Endothelial cell of umbilical vein (primary cell): ENCODE measurements around the gene SLC6A6. TPM values are rescaled to one million over a fixed set of nuclear protein-coding genes. Genes with fewer than 3 reads are reported as not detected.

ENCODE experiments used
- BruUV-seq: library from RNA; stranded (reverse); fragments of 400-500 nt; replicated peaks from 2 replicates; lab custom pipeline; 2021; lab: Mats Ljungman, UMichigan
- CTCF ChIA-PET: fragments of 300-600, 350-600 bp; sonication (Branson Sonifier 250); formaldehyde crosslinking; loops from one replicate; lab custom pipeline; 2021; ENCODE audit warnings: antibody characterized with exemption, inconsistent platforms; lab: Charles Lee
- POLR2A ChIA-PET: fragments of 300-600, 350-600 bp; sonication (Branson Sonifier 250); formaldehyde crosslinking; loops from one replicate; lab custom pipeline; 2021; ENCODE audit warnings: antibody characterized with exemption, inconsistent platforms; lab: Charles Lee
- DNase-seq: peaks from one replicate; pipeline ENCODE4 v3.0.0-alpha.2; 2011; ENCODE audit warnings: low read depth, low spot score
- FAIRE-seq: peaks from 2 replicates; lab custom pipeline; 2011; peaks lifted over from hg19 to GRCh38; lab: Jason Lieb, UNC
- H2AFZ ChIP-seq: 2 replicates; pipeline ENCODE4 v1.6.0; 2012; ENCODE audit warnings: low read depth, low read length, control low read depth, inconsistent platforms
- H3K27ac ChIP-seq: 2 replicates; pipeline ENCODE4 v1.5.1; 2011; ENCODE audit warnings: low read depth, mild to moderate bottlenecking, control low read depth, low read length, moderate library complexity; ENCODE audit not compliant: insufficient read depth
- H3K27me3 ChIP-seq, 2 experiments: 2 replicates each; pipeline versions ENCODE4 v1.6.0 to v1.6.1; 2011; ENCODE audit warnings: low read length in 2 of 2, mixed read lengths in 1 of 2; ENCODE audit not compliant: control insufficient read depth in 2 of 2, insufficient read depth in 2 of 2
- H3K36me3 ChIP-seq, 2 experiments: 2 replicates in 1 of 2; 3 replicates in 1 of 2; pipeline ENCODE4 v1.5.1; 2011; ENCODE audit warnings: low read length in 2 of 2, mild to moderate bottlenecking in 1 of 2, moderate library complexity in 1 of 2; ENCODE audit not compliant: control insufficient read depth in 2 of 2, insufficient read depth in 2 of 2; ENCODE audit errors: extremely low read depth in 1 of 2
- H3K4me1 ChIP-seq: 3 replicates; pipeline ENCODE4 v1.5.1; 2011; ENCODE audit warnings: mild to moderate bottlenecking, low read length; ENCODE audit not compliant: control insufficient read depth, insufficient read depth; ENCODE audit errors: extremely low read depth
- H3K4me2 ChIP-seq: 2 replicates; pipeline ENCODE4 v1.6.1; 2011; ENCODE audit warnings: low read length, control low read depth, mixed read lengths; ENCODE audit not compliant: insufficient read depth
- H3K4me3 ChIP-seq, 3 experiments: fragments of 200-600 bp in 1 of 3; sonication (generic), shearing (Covaris generic) in 1 of 3; replicated peaks in 1 of 3; 2 replicates each; pipeline ENCODE4 v1.5.1; 2011 to 2016; ENCODE audit warnings: control low read depth in 3 of 3, low read length in 3 of 3, mild to moderate bottlenecking in 2 of 3, inconsistent platforms in 1 of 3, low read depth in 1 of 3, moderate library complexity in 1 of 3; ENCODE audit not compliant: insufficient read depth in 1 of 3
- H3K79me2 ChIP-seq: 2 replicates; pipeline ENCODE4 v1.6.0; 2012; ENCODE audit warnings: low read length, inconsistent platforms; ENCODE audit not compliant: control insufficient read depth, insufficient read depth
- H3K9ac ChIP-seq: replicated peaks from 2 replicates; pipeline ENCODE3; 2011; ENCODE audit warnings: low read length, control low read depth; ENCODE audit not compliant: insufficient read depth; ENCODE audit errors: extremely low read depth
- H3K9me1 ChIP-seq: replicated peaks from 3 replicates; pipeline ENCODE4 v1.6.0; 2011; ENCODE audit warnings: mild to moderate bottlenecking, low read length; ENCODE audit not compliant: control insufficient read depth, insufficient read depth; ENCODE audit errors: extremely low read depth
- H3K9me3 ChIP-seq: replicated peaks from 2 replicates; pipeline ENCODE4 v1.5.1; 2012; ENCODE audit warnings: low read length, inconsistent platforms; ENCODE audit not compliant: control insufficient read depth, insufficient read depth
- H4K20me1 ChIP-seq: replicated peaks from 2 replicates; pipeline ENCODE3; 2011; ENCODE audit warnings: mild to moderate bottlenecking, low read length; ENCODE audit not compliant: control insufficient read depth, insufficient read depth; ENCODE audit errors: extremely low read depth
- CTCF ChIP-seq, 2 donors: IDR thresholded peaks; 1 replicate in 1 of 2; 2 replicates in 1 of 2; pipeline ENCODE4 v1.5.1; 2011; ENCODE audit warnings: low read length in 2 of 2, mild to moderate bottlenecking in 2 of 2, moderate library complexity in 2 of 2, control low read depth in 1 of 2, inconsistent platforms in 1 of 2, low read depth in 1 of 2; ENCODE audit not compliant: insufficient read depth in 1 of 2; ENCODE audit errors: extremely low read depth in 1 of 2
- EZH2 ChIP-seq: IDR thresholded peaks from 2 replicates; pipeline ENCODE4 v1.6.1; 2012; ENCODE audit warnings: borderline replicate concordance, low read depth, mild to moderate bottlenecking, moderate library complexity, low read length, inconsistent platforms; ENCODE audit not compliant: severe bottlenecking
- FOS ChIP-seq: IDR thresholded peaks from 2 replicates; pipeline ENCODE4 v1.6.1; 2011; ENCODE audit warnings: mild to moderate bottlenecking, low read length, moderate library complexity, borderline replicate concordance; ENCODE audit not compliant: insufficient read depth
- GATA2 ChIP-seq: IDR thresholded peaks from 2 replicates; pipeline ENCODE4 v1.7.0; 2011; ENCODE audit warnings: low read depth, mild to moderate bottlenecking, moderate library complexity, mixed read lengths, low read length; ENCODE audit not compliant: insufficient read length, insufficient read depth
- JUN ChIP-seq: IDR thresholded peaks from 2 replicates; pipeline ENCODE4 v1.6.1; 2011; ENCODE audit warnings: borderline replicate concordance, low read depth; ENCODE audit not compliant: insufficient read length, insufficient read depth
- MAX ChIP-seq: IDR thresholded peaks from 2 replicates; pipeline ENCODE4 v1.6.1; 2011; ENCODE audit not compliant: insufficient read depth, insufficient read length
- MYC ChIP-seq: IDR thresholded peaks from one replicate; pipeline ENCODE4 v1.6.1; 2011; ENCODE audit warnings: mild to moderate bottlenecking, low read depth, low read length
- POLR2A ChIP-seq: IDR thresholded peaks from 2 replicates; pipeline ENCODE4 v1.6.1; 2012; ENCODE audit warnings: low read depth, mild to moderate bottlenecking, control low read depth, low read length
- POLR2AphosphoS5 ChIP-seq: IDR thresholded peaks from 2 replicates; pipeline ENCODE4 v1.6.1; 2012; ENCODE audit warnings: low read depth, mild to moderate bottlenecking, control low read depth, low read length, moderate library complexity; ENCODE audit not compliant: insufficient read depth
- dilution Hi-C: fragments of 300-500 bp; cut with MboI; formaldehyde crosslinking; loops from one replicate; pipeline ENCODE4 v1.15.0; 2019; ENCODE audit warnings: low sequenced_read_pairs; ENCODE audit not compliant: extremely low pct_ligation_motif_present
- intact Hi-C: fragments of 100-400 bp; cut with micrococcal nuclease; formaldehyde crosslinking; loops from one replicate; pipeline ENCODE4 v1.10.0; 2022
- polyA plus RNA-seq, 4 experiments: library from polyadenylated mRNA; depleted of rRNA in 3 of 4; stranded (reverse) in 3 of 4; unstranded in 1 of 4; fragments of >200 nt; gene quantifications; 2 replicates each; pipeline versions ENCODE4 v1.2.1 to v1.2.3, GENCODE V29; 2011 to 2012; ENCODE audit warnings: missing spikeins in 1 of 4
- total RNA-seq: library from RNA; stranded (reverse); gene quantifications from 2 replicates; pipeline ENCODE4 v1.2.3, GENCODE V29; 2021

The SLC6A6 gene
- total and polyA plus RNA-seq, 2 donors (not counting 3 experiments of a cell fraction or from before 2014, with no cell fraction given): 25.7 to 38.0 TPM

GRCh38 chr3:14426305-14426620, 23.9 kb downstream of the SLC6A6 start:
- BruUV-seq: no TSS peak
- no peaks in the 10 kb centered on the region for H3K9me3 ChIP-seq
- H3K4me2 ChIP-seq: no peak overlapping the region
- intact Hi-C loops: no loop called here
- no peak overlapping the region for H3K4me3 ChIP-seq
- no peak overlapping the region for H2AFZ ChIP-seq
- ChIA-PET CTCF (interaction anchor here (0.9 to 1.5 kb wide), 3 partner anchors 24 to 223 kb away, joined by 3 to 4 read pairs (median 3); partner anchors contain the start of gene SLC6A6), POLR2A (no interaction called here)
- DNase-seq (no peak), FAIRE-seq (no peak)
- H3K4me1 ChIP-seq: peaks cover 13% of the 10 kb centered on the region
- dilution Hi-C loops: no loop called here
- H3K9me1 ChIP-seq: no peaks in the 10 kb centered on the region
- H3K36me3 ChIP-seq: no peaks in the 10 kb centered on the region
- no peaks in the 10 kb centered on the region for H4K20me1 ChIP-seq
- TF ChIP-seq MYC (no peak), CTCF (IDR thresholded peaks at IDR 0.05; ENCODE audit: extremely low read depth in 1 of 2, insufficient read depth in 1 of 2, low read depth in 1 of 2, low read length in 2 of 2) (no peak), FOS (no peak), JUN (no peak), EZH2 (no peak), GATA2 (no peak), POLR2A (no peak), POLR2AphosphoS5 (no peak), MAX (no peak)
- H3K27me3 ChIP-seq: no peaks in the 10 kb centered on the region
- H3K79me2 ChIP-seq: peaks cover 7% of the 10 kb centered on the region
- no peak overlapping the region for H3K27ac ChIP-seq
- H3K9ac ChIP-seq: no peak overlapping the region
